Activated CD4-positive, alpha-beta T cell treated with anti-CD3 and anti-CD28 coated beads for 24 hours (primary cell): ENCODE measurements around the gene TMCC1.
"Not testable (repeated sequence)": the region's sequence is repeated elsewhere in the genome, so short reads cannot be mapped to it uniquely, and the experiment has no call there.

ENCODE experiments used
- DNase-seq, 2 donors: peaks; one replicate each; pipeline ENCODE4 v3.0.0-alpha.2; 2020; ENCODE audit warnings: low read depth in 2 of 2

TMCC1 gene

DNA sequence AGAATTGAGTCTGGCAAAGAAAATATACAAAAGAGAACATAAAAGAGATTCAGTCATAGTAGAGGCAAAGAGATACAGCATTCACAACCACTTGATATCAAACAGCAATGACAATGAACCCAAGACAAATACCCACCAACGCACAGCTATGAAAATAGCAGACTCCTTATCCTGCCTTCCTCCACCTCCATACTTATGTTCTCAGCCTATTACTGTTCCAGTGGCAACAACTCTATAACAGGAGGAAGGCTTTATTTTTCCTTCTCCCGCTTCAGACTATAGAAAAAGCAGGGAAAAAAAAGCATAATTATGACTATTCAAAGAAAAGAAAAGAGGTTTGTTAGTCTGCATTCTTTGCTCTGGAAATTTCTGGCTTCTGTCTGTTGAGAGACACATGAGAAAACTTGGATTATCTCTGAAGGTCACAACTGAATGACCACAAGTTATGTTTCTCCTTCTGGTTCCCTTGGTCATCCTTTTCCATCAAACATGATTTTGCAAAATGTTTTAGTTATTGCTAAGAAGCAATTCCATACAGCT, 205.9 kb downstream of the TMCC1 start:
- no peak for DNase-seq

GRCh38 chr3:129686941-129687340, 206.6 kb downstream of the TMCC1 start:
- no peak for DNase-seq

DNA sequence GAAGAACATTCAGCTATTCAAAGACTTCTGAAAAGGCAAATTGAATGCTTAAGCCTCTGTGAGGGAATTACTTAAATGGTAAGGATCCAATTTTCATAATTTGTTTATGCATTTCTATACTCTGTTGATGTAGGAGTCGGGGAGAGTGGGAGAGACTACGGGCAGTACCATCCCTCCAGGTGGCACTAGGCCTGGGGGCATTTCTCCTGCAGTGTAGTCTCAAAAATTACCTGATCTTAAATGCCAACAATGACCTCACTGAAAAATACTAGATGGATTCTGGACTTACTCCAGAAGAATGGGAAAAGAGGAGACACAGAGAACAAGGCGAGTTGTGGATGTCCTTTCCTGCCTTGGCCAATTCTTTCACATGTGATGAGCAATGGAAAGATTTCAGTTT, 209.2 kb downstream of the TMCC1 start:
- no peak for DNase-seq

DNA sequence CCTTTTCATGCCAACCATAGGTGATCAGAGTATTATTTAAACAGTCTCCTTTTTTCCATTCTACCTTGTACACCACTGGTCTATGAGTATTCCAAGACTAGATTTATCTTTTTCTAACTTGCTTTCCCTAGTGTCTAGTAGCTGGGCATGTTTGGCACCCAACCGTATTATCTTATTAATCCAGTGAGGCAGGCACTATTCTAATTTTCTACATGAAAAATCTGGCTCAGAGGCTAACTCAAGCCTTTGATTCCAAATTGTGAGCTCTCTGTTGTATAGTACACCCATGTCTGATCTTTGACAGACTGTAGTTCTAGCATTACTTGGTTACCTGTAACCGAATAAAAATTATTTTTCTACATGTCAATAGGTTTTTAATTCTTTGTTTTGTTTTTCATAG, 210.3 kb downstream of the TMCC1 start:
- no peak for DNase-seq

- no peak for DNase-seq
Observed at GRCh38 chr3:129676985-129677384, 216.5 kb downstream of the TMCC1 start.

DNA sequence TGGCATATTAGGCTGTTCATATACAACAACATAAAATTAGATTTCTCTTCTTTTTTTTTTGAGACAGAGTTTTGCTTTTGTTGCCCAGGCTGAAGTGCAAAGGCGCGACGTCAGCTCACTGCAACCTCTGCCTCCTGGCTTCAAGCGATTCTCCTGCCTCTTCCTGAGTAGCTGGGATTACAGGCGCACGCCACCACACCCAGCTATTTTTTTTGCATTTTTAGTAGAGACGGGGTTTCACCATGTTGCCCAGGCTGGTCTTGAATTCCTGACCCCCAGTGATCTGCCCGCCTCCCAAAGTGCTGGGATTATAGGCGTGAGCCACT, 218.8 kb downstream of the TMCC1 start:
- DNase-seq, result not testable (repeated sequence)

GRCh38 chr3:129673897-129674797, 219.4 kb downstream of the TMCC1 start:
- no peak for DNase-seq

DNA sequence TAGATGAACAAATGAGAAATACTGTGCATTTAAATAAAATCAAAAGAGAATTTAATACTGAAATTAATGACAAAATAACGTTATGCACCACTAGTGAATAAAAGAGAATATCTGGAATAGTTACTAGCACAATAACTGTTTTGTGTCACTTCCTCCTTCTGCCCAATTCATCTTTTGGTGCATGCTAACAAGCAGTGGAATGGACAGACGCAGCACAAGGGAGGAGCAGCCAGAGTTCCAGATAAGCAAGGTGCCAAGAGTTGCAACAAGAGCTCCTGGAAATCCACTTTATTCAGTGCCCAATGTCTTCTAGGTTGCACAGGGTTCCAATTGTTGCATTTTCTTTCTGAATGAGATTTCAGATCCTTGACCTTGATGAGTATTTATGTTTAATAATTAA, 220.5 kb downstream of the TMCC1 start:
- no peak for DNase-seq

GRCh38 chr3:129672412-129672811, 221.1 kb downstream of the TMCC1 start:
- DNase-seq, result no peak

DNA sequence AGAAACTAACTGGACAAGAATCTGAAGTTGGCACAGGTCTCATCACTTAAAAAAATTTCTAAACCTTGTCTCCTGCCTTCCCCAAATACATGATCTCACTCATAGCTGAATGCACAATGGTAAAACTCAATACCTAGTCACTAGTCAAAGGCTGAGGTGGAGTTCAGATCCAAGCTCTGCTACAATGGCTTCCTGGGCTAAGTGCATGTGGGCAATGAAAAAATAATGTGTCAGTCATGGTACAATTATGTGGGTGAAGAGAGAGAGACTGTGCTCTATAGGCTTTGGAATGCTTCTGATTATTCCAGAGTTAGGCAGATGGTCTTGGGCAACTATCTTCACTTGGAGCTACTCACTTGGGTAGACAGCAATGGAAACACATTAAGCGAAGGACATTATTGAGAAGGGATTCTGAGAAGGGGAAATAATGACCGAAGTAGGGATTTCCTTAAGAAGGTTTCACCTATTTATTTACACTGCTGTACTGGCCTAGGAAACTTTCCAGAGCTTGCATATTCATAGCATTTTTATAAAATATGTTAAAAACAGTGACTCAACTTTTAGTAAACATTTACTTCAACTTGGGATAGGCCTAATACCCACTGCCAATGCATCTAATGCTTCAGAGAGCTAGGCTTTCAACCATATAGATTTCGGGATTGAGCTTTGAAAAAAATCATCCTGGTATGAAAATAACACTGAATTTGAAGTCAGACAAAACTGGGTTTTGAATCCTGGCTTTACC, 228.3 kb downstream of the TMCC1 start:
- no peak for DNase-seq

- no peak for DNase-seq
Observed at GRCh38 chr3:129663930-129664646, 229.4 kb downstream of the TMCC1 start.

GRCh38 chr3:129663045-129663446, 230.5 kb downstream of the TMCC1 start:
- no peak for DNase-seq

DNA sequence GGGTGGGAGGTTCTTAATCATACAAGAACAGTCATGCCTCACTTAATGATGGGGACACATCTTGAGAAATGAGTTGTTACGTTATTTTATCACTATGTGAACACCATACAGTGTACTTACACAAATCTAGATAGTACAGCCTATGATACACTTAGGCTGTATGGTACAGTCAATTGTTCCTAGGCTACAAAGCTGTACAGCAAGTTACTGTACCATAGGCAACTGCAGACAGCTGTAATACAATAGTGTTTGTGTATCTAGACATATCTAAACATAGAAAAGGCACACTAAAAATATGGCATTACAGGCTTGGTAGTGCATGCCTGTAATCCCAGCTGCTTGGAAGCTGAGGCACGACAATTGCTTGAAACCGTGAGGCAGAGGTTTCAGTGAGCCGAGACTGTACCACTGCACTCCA, 231.3 kb downstream of the TMCC1 start:
- no peak for DNase-seq

GRCh38 chr3:129661766-129662165, 231.7 kb downstream of the TMCC1 start:
- DNase-seq, result no peak

DNA sequence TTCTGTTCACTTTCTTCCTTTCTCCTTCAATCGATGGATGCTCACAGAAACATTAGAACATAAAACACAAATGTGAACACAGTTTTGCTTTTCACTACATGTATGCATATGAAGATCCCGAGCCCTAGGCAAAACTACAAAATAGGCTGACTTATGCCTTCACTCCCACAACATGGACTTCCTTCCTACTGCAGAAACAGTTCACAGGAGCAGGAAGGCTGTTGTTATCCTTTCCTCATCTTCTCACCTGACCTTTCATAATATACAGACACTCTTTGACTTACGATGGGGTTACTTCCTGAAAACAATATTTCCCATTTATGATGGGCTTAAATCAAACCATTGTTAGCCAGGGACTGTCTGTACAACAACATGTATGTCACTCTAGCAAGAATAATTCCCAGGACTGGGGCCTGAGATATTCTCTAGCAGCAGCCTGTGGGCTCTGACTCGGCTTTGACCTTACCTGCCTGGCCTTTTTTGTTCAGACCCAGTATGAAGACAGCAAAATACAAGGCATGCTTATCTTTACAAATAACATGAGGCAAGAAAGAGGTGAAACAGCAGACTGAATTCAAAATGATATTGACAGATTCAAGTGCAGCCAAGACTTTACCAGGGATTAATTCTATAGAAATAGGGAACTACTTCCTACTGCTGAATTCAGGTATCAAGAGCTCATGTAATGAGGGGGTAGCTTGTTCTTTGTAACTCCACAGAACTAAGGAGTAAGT, 235.2 kb downstream of the TMCC1 start:
- no peak for DNase-seq

- DNase-seq, result no peak
Observed at GRCh38 chr3:129657261-129658046, 236.1 kb downstream of the TMCC1 start.

DNA sequence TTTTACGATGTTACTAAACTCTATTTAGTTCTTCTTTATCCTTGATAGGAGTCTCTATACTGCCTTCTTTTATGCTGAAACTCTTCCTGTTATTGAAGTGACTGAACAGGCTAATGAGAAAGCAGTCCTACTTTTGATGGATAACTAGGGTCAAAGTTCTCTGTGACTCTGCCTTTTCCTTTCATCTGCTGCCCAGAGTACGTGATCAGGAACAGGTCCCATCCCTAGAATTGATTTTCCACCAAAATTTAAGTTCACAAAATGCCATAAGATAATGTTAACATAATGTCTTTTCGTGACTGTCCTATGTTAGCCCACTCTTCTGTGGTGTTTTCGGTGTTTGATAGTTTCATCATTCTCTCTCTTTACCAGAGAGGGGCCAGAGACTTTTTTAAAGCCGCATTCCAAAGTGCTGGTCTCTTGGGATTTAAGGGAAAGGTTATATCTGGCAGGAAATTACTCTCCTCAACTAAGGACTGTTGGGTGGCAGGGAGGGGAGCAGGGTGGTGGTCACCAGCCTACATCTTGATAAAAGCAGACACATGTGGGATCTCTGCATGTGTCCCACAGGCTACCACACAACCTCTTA, 236.8 kb downstream of the TMCC1 start:
- DNase-seq, result no peak

GRCh38 chr3:129655291-129655700, 238.2 kb downstream of the TMCC1 start:
- DNase-seq, result no peak

- DNase-seq, result no peak
Observed at GRCh38 chr3:129654131-129654530, 239.4 kb downstream of the TMCC1 start.

- DNase-seq, result no peak
Observed at GRCh38 chr3:129653019-129653418, 240.5 kb downstream of the TMCC1 start.
